Stimulated activated CD8-positive, alpha-beta memory T cell treated with anti-CD3 and anti-CD28 coated beads, Interleukin-7, amount 100 ng/mL, for 1 hour (primary cell): ENCODE data around the gene ULBP1.
"Not testable (repeated sequence)": the region's sequence is repeated elsewhere in the genome, so short reads cannot be mapped to it uniquely, and the experiment has no call there.

Experiments
- DNase-seq, 2 donors: peaks; one replicate each; pipeline ENCODE4 v3.0.0-alpha.2; 2020; ENCODE audit warnings: low read depth in 2 of 2

ULBP1 gene

DNA sequence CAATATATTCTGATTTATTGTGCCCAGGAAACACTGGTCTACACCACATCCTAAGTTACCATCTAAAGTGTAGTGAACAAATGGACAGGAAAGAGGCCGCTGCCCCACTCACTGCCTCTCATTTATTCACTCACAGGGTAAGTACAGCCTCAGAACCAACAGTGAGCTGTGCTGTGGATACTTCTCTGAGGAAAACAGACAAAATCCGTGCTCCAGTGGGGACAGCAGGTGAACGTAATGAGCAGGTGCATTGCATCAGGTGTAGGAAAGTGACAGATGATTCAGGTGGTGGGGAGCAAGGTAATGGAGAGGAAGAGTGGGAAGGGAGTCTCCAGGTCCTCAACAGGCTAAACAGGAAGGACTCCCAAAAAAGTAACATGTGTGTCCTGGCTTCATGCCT is 30.3 kb upstream of the ULBP1 start:
- no peak for DNase-seq

DNA sequence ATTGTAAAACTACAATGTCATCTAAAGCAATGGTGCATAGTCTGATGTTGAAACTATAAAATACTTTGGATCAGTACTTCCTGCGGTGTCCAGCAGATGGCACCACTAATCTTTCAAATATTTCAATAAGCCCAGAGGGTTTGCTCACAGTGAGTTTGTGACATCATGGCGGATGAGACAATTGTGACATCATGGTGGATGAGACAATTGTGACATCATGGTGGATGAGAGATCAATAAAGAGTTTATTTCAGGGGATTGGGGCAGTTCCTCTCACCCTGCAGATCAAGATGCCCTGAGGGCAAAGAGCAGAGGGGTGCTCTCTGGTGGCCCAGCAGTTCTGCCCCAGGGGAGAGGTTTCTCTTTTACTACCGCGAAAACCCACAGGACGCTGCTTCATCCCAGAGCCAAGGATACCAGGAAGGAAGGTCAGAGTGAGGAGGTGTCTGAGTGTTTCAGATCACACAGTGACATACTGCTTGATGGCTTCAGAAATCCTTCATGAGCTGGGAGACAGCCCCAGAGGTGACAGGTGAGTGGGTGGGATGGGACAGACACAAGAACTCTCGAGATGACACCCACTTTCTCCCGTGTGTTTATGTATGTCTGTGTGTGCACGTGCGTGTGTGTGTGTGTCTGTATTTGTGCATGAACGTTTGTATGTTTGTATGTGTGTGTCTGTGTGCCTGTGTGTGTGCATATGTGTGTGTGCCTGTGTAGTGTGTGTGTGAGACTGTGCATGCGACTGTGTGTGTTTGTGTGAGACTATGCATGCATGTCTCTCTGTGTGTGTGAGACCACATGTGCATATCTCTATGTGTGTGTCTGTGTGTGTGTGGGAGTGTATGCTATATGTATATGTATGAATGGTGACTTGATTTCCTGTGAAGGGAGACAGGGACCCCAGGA is 29.2 kb upstream of the ULBP1 start:
- peak; percentile 40 to 57 for DNase-seq

DNA sequence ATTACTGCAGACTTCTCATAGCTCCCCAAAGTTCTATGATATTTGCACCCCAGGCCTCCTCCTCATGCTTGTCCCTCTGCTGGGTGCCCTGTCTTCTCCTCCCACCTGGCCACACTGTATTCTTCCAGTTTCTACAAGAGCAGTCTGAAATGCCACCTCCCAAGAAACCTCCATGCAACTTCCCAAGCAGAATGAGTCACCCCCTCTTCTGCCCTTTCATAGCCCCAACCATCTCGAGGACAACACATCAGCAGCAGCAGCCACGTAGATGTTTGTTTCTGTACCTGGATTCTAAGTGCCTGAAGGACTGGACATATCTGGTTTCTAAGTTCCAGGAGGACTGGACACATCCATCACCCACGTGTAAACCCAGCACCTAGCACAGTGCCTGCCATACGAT is 28.5 kb upstream of the ULBP1 start:
- no peak for DNase-seq

DNA sequence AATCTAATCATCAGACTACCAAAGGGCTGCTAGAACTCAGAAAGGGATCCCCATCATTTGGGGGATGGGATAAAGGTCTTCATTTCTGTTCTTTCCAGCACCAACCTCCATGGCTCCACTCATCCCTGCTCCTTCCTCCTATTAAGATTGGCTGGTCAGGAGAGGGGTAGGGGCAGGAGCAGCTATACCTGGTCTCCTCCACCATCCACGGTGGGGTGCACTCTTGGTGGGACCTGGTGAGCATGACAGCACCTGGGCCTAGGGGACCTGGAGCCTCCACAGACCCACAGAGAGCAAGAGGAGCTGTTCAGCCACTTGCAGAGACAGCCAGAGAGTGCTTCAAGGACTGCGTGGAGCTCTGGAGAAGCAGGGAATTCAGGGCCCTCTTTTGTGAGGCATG is 28.1 kb upstream of the ULBP1 start:
- DNase-seq: no peak

DNA sequence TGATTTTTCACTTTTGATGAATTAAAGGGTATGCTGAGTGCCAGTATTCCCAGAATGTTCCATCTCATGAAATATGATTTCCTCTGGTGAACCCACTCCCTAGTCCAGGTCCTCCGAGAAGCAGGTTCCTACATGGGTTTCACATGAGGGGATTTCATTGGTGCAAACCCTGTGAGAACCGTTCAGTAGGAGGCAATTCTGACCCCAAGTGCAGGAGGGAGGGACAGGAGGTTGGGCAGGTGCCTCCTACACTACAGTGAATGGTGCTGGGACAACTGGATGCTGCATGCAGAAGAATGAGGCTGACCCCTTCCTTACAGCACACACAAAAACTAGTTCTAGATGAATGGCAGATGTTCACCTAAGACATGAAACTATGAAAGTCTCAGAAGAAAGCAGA is 27.0 kb upstream of the ULBP1 start:
- DNase-seq: no peak

DNA sequence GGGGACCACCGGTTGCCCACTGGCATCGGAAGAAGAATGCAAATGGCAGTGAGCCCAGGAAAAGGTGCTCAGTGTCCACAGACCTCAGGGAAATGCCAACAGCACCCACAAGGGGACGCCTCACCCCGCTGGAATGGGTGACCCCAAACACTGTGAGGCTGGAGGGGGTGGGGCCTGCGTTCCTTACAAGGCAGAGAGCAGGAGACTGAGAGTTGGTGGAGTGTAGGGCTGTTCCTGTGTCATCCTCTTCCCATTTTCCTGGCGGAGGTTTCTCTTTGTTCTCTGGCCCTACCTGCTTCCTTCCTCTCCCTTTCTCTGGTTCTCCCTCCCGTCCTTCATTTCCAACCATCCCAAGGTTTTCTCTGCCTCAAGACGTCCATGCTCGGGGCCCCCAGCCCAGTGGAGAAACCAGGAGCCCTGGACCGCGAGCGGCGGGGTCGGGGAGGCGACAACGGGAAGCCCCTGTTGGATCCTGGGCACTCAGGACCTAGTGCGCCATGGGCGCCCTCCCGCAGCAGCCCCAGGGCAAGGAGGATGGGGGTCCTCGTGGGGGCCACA is 25.7 kb upstream of the ULBP1 start:
- DNase-seq: not testable (repeated sequence)

DNA sequence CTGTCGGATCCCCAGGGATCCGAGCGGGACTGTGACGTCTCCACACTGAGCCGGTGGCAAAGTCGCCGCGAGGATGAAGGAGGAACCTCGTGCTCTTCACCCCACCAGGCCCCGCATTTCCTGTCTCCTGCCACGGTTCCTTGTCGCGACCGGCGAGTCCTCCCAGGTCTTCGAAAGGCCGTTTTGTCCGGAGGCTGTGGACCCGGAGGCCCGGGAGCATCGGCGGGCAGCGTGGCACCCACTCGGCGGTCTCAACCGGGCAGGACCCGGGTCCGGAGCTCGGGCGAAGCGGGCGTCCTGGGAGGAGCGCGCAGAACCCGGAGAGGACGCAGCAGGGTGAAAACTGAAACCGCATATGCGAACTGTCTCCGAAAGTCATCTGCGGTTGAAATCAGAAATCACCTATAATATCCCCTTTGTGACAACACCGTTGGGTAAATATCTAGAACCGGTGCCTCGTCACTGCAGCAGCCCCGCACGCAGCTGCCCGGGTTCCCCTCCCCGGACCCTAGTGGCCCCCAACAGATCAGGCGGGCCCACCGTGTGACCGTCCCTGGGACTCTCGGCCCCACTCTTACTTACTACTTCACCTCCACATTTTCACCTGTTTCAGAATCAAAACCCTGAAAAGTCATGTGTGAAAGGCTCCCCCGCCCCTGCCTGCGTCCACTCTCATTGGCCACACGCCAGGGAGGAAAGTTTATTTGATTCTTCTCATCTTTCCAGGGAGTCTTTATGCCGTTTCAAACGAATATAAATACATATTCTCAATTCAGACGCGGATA is 25.0 kb upstream of the ULBP1 start:
- no peak for DNase-seq

DNA sequence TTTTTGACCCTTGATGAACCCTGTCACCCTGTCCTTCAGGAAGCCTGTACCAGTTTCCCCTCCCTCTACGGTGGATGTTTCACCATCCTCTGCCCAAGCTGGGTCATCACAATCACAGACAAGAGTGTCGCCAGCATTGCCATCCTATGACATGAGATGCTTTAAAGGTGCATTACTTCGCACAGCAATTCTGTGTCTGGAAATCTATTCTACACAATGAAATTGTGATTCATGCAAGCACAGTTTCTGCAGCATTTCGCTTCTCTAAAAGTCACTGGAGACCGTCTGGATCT is 24.4 kb upstream of the ULBP1 start:
- no peak for DNase-seq

DNA sequence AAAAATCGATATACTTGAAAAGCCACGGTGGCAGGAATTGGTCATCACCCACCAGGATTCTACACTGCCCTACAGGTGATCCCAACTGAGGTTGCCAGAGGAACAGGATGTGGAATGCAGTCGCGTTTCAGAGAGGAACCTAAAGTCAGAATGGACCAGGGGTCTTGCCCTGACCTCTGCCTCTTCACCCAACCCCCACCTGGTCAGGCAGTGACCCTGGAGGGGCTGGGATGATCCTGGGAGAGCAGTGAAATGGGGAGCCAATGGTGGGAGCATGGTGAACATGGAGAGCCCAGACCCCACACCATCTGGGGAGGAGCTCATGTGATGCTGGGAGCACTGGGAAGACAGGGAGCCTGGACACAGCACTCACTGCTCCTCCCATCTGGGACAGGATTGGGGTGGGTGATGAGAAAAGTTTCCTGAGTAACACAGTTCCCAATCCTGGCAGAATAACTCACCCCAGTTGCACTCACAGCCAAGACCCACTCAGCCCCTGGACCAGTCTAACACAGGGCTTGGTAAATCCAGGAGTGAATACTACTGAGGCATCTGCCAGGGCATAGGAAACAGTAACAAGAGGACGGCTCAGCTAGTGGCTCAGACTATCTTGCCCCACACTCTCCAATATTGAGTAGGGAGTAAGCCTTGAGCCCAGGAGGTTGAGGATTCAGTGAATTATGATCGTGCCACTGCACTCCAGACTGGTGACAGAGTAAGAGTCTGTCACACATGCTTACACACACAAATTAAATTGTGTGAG is 23.7 kb upstream of the ULBP1 start:
- DNase-seq: no peak

DNA sequence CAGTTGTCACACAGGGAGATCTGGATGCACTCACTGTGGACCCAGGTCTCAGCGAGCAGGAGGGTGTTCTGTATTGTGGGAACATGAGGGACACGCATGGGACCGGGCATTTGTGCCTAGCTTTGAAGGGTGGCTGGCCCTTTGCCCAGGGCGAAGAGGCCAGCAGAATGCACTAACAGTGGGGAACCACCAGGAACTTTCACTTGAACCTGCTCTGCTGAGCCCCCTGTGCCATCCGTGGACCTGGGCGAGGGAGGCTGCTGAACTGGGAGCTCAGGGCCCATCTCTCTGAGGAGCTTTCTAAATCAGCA is 23.1 kb upstream of the ULBP1 start:
- no peak for DNase-seq

DNA sequence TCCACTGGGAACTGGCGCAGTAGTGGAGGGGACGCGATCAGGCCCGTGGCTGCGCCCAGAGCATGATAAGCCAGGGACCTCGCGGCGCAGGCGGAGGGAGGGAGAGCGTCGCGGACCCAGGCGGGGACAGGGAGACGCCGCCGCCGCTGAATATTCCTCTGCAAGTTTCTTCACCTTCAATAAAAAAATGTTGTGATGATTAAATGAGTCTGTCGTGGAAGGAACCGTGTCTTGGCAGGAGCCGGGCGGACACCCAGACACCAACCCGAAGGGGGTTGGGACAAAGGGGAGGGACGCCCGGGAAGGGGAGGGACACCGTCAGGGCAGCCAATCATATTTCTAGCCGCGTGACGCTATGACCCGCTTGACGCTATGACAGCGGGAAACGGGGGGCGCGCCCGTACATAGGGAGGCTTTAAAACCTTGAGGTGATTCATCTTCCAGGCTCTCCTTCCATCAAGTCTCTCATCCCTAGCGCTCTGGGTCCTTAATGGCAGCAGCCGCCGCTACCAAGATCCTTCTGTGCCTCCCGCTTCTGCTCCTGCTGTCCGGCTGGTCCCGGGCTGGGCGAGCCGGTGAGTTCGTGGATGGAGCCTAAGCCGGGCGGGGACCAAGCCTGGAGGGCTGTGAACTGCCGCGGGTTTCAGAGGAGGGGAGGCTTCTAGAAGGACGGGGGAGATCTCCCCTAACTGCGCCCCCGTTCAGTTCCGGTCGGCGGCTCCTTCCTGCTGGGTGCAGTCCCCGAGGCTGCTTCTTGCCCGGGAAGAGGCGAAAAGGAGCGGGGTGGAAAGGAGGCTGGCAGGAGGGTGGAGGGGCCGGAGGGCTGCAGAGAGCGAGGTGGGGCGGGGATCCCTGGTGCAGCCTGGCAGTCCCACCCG is 21.9 kb upstream of the ULBP1 start, which contains the start of gene ULBP2:
TSS of gene ULBP2 (plus strand) at position 432 of the 878 bp plus-strand sequence. CDS start at position 491, 59 bp downstream.
- DNase-seq: peak; percentile 79 to 81

DNA sequence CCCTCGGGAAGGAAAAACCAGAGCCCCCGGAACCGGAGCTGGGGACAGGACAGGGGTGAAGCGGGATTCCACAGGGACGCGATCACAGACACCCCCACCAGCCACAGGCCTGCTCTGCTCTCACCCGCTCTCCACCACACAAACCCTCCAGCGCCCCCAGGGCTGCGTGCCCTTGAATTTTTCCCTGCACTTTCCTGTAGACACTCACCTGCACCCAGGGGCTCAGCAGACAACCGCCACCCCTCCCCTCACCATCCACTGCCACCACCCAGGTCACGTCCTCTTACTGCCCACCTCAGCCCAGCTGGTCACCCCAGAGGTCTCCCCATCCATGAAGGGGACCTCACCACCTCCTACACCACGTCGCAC is 21.3 kb upstream of the ULBP1 start:
- no peak for DNase-seq

DNA sequence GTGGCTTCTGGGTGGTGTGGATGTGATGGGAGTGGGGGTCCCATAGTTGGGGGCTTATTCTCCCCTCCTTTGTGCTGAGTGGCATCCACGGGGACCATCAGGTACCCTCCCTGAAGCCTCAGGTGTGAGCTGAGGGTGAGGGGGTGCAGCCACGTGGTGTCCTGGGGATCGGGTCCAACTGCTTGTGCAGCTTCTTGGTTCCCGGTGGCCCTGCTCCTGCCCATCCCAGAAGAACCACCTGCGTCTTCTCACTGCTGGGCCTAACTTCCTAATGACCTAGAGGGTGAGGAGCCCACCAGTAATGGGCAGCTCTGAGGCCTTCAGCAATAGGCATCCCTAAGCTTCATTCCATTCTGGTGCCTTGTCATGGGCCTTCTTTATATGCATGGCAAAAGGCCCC is 20.4 kb upstream of the ULBP1 start:
- DNase-seq: not testable (repeated sequence)

DNA sequence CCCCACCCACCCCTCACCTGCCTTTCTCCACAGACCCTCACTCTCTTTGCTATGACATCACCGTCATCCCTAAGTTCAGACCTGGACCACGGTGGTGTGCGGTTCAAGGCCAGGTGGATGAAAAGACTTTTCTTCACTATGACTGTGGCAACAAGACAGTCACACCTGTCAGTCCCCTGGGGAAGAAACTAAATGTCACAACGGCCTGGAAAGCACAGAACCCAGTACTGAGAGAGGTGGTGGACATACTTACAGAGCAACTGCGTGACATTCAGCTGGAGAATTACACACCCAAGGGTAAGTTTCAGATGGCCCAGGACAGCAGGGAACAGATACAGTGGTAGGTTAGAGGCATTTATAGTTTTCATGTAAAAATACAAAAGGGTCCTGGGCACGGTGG is 18.5 kb upstream of the ULBP1 start:
- not testable (repeated sequence) for DNase-seq

DNA sequence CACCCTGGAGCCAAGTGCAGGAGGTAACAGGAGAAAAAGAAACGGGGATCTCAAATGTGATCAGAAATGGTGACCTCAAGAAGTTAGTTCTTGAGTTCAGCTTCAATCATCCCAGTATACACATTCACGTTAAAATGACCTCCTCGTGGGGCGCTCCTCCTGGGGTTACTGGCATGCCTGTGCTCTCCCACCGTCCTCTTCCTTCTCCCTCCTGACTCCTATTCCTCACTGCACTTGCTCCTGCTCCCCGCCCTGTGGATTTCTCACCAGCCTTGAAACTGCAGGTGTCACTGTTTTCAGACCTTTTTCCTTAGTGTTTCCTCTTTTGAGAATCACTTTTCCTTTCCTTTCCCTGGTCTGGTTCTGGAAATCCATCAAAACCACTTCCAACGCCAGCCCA is 17.1 kb upstream of the ULBP1 start:
- not testable (repeated sequence) for DNase-seq

DNA sequence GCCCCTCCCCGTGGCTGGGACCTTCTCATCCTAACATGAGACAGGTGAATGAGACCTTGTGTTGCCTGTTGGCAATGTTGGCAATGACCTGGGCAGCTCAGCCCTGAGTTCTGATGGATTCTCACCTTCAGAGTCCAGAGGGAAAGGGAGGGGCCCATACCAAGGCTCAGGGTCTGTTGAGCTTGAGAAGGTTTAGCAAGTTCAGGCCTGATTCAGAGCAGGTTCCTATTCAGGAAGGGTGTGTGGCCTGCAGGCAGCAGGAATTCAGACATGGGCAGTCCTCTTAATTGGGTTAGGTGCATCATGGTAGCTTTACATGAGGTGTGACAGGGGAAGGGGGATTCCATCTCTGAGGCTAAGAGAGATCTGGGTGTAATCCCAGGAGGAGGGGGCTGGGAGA is 16.2 kb upstream of the ULBP1 start:
- DNase-seq: not testable (repeated sequence)

DNA sequence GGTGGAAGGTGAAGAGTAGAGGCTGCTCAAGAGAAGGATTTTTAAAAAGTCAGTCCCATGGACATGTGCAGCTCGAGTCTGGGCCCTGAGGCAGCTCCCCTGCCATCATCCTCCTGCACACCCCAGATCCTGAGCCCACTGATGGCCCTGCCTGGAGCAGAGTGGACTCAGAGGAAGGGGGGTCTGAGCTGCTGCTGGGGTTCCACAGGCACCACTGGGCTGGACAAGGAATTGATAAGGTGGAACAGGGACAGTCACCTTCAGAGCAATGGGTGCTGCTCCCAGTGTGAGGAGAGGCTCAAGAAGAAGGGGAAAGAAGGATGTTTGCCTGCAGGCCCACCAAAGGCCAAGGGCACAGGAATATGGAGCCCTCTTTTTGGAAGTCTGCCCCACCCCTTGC is 15.7 kb upstream of the ULBP1 start:
- DNase-seq: no peak

DNA sequence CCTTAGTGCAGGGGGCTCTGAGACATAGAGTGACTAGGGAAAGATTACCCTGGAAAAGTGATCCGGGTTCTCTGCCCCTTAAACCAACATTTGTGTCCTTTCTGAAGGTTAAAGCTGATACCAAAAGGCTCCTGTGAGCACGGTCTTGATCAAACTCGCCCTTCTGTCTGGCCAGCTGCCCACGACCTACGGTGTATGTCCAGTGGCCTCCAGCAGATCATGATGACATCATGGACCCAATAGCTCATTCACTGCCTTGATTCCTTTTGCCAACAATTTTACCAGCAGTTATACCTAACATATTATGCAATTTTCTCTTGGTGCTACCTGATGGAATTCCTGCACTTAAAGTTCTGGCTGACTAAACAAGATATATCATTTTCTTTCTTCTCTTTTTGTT is 15.1 kb upstream of the ULBP1 start:
- no peak for DNase-seq

DNA sequence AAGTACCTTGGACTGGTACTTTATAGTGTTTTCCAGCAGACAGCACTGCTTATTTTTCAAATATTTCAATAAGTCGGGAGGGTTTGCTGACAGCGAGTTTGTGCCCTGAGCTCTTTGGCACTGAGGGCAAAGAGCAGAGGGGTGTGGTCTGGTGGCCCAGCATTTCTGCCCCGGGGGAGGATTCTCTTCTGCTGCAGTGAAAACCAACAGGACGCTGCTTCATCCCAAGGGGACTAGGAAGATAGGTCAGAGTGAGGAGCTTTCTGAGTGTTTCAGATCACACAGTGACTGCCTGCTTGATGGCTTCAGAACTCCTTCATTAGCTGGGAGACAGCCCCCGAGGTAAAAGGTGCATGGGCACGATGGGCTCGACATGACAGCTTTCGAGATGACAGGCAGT is 13.3 kb upstream of the ULBP1 start:
- no peak for DNase-seq

DNA sequence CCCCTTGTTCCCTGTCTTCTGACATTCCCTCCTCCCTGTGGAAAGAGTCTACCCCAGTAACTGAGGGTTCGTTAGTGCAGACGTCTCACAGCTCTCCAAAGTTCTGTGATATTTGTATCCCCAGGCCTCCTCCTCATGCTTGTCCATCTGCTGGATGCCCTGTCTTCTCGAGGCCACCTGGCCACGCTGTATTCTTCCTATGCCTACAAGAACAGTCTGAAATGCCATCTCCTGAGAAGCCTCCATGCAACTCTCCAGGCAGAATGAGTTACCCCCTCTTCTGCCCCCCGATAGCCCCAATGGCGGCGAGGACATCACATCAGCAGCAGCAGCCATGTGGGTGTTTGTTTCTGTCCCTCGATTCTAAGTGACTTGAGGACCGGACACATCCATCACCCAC is 12.6 kb upstream of the ULBP1 start:
- DNase-seq: no peak

DNA sequence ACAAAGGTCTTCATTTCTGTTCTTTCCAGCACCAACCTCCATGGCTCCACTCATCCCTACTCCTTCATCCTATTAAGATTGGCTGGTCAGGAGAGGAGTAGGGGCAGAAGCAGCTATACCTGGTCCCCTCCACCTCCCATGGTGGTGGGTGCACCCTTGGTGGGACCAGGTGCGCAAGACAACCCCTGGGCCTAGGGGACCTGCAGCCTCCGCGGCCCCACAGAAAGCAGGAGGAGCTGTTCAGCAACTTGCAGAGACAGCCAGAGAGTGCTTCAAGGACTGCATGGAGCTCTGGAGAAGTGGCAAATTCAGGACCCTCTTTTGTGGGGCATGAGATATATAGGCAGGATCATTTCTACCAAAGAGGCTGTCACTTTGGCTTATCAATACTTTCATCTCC is 12.1 kb upstream of the ULBP1 start:
- DNase-seq: no peak
